GM13977 (cell line): ENCODE results near the gene KCNQ2.

ENCODE experiments used
- DNase-seq: peaks from one replicate; pipeline ENCODE4 v3.0.0; 2012; ENCODE audit warnings: low spot score
- in situ Hi-C: fragments of 300-500 bp; cut with MboI; formaldehyde crosslinking; loops from one replicate; pipeline ENCODE4 v1.12.0; 2022; ENCODE audit warnings: low sequenced_read_pairs, low pct_unique_long_range_greater_than_20kb, mixed read lengths, inconsistent platforms; ENCODE audit not compliant: unreplicated experiment
- TF ChIP-seq, protein P1 (sequence below): IDR thresholded peaks from 2 replicates; pipeline ENCODE4 v1.5.1; 2012; ENCODE audit warnings: mild to moderate bottlenecking, control low read depth; ENCODE audit not compliant: insufficient read depth; ENCODE audit errors: extremely low read depth, missing control alignments

KCNQ2 gene

DNA sequence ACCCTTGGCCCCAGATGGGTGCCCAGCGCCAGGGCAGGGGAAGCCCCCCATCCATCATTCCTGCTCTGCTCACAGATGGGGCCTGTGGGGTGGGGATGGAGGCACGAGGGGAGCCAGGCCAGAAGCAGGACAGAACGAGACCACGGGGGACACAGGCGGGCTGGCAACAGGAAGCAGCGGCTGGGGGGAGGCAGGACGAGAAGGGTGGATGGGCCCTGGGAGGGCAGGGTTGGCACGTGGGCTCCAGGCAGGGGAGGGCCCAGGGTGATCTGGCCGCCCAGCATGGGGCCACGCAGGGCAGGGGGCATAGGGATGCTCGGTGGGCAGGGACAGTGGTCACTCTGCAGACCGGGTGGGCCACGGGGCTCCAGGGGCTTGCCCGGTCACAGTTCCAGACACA, 41.6 kb downstream of the KCNQ2 start:
- DNase-seq: no peak
- in situ Hi-C loops: no loop called here
- TF ChIP-seq, protein P1, sequence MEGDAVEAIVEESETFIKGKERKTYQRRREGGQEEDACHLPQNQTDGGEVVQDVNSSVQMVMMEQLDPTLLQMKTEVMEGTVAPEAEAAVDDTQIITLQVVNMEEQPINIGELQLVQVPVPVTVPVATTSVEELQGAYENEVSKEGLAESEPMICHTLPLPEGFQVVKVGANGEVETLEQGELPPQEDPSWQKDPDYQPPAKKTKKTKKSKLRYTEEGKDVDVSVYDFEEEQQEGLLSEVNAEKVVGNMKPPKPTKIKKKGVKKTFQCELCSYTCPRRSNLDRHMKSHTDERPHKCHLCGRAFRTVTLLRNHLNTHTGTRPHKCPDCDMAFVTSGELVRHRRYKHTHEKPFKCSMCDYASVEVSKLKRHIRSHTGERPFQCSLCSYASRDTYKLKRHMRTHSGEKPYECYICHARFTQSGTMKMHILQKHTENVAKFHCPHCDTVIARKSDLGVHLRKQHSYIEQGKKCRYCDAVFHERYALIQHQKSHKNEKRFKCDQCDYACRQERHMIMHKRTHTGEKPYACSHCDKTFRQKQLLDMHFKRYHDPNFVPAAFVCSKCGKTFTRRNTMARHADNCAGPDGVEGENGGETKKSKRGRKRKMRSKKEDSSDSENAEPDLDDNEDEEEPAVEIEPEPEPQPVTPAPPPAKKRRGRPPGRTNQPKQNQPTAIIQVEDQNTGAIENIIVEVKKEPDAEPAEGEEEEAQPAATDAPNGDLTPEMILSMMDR: no peak

DNA sequence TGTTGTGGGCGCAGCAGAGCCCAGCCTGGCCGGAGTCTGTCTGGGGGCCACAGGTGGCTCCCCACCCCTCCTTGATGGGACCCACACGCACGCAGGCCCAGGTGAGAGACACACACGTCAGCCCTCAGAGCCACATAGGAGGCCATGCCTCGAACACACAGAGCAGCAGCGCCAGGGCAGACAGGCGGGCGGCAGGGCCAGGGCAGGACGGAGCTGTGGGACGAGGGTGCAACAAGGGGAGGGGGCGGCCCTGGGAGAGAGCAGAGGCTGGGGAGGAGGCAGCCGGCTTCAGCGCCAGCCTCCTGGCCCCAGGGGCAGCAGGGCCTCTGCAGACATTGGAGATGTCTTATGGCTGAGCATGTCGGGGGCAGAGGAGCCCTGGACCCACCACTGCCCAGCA, 42.5 kb downstream of the KCNQ2 start:
- DNase-seq: no peak
- in situ Hi-C loops: no loop called here
- TF ChIP-seq, protein P1: no peak

DNA sequence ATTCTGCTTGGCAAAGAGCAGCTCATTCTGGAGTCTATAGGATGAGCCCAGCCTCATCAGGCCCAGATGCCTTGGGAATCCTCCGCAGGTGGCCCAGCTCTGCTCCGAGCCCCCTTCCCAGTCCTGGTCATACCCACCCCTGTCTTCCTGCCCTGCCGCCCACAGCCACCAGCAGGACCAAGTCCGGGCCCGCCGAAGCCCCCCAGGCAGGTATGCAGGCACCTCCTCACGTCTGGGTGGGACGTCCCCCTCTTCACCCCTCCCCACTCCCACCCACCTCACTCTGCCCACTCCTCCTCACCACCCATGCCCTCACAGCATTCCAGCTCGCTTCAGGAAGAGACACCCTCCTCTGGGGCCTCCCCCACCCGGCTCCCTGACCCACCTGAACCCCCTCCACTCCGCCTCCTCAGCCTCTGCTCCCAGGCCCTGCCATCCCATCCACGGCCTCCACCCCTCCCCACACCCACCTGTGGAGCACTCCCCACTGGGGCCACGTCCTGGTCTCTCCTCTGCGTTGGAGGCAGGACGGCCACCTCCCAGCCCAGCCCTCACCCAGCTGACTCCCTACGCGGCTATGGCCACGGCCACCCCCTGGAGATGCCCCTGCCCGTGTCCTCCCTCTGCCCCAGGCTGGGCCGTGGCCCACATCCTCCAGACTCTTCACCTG, 43.4 kb downstream of the KCNQ2 start:
- in situ Hi-C loops: no loop called here
- no peak for DNase-seq
- TF ChIP-seq, protein P1: no peak

DNA sequence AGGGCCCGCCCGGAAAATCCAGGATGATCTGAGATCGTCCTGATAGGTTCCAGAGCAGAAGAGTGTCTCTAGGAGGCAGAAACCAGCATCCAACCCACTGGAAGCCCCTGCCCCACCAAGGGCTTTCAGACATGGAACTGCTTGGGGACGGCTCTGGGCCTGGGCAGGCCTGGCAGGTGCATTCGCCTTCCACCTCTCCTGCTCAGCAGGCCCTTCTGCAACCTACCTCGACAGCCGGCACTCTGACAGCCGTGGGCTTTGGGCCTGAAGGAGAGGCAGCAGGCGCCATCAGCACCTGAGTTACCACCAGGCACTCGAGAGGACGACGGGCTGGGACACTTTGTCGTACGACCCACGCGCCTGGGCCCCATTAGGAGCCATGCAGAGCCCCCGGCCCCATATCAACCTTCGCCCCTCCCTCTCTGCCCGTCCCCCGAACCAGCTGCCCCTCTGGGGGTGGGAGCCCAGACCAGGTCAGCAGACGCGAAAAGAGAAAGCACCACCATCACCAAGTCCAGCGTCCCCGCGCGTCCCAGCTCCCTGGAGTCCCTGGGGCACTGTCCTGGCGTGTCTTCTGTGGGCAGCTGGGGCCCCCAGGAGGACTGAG, 44.6 kb downstream of the KCNQ2 start:
- TF ChIP-seq, protein P1: no peak
- DNase-seq: no peak
- in situ Hi-C loops: no loop called here

DNA sequence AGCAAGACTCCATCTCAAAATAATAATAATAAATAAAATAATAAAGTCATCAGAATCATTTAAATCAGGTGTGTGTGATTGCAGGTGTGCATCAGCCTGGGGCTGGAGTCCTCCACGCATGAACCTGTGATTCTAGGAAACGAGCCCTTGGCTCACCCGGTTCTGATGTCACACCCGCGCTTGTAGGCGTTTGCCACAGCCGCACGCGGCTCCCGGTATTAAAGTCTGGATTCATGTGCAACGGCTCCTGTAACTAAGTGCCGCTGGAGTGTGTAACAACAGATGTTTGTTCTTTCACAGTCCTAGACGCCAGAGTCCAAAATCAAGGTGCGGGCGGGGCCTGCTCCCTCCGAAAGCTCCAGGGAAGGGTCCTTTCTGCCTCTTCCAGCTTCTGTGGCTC, 45.2 kb downstream of the KCNQ2 start:
- no peak for DNase-seq
- in situ Hi-C loops: no loop called here
- TF ChIP-seq, protein P1: no peak

DNA sequence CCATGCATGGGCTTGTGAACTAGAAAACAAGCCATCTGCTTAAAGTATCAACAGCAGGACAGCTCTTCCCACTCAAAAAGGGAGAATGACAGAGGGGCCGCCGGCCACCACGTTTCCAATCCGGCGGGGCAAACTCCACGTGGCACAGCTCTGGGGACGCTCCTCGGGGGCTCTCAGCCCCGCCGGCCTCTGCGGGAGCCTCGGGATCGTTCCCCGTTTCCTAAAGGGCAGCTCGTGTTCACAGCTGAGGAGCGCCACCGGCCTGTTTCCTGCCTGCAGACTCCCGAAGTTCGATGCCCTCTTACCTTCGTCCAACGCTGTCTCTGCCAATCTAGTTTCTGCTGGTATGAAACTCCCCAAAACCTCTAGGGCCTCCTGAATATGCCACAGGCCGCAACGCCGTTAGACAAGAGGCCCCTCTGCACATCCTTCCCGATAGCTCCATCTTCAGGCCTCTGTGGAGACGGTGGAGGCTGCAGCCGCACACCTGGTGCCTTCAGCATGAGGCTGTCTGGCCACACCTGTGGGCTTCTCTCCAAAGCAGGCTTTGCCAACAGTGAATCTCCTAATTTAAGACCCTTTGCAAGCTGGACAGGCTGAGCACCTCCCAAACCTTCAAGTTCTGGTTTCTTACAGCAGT, 46.5 kb downstream of the KCNQ2 start:
- in situ Hi-C loops: no loop called here
- TF ChIP-seq, protein P1: no peak
- no peak for DNase-seq
